GM12878 (cell line): ENCODE results near the gene AGAP3. TPM values are rescaled to one million over a fixed set of nuclear protein-coding genes. Genes with fewer than 3 reads are reported as not detected.
"Not testable (repeated sequence)": the region's sequence is repeated elsewhere in the genome, so short reads cannot be mapped to it uniquely, and the experiment has no call there.

Experiments
- ATAC-seq: fragments of 200-7000 bp; cut with Tn5 transposase; 3 replicates; pipeline ENCODE4 v1.9.1; 2020; ENCODE audit warnings: mild to moderate bottlenecking, moderate library complexity
- BruUV-seq: library from RNA; stranded (reverse); fragments of 400-500 nt; replicated peaks from 2 replicates; lab custom pipeline; 2021; lab: Mats Ljungman, UMichigan
- CTCF ChIA-PET: fragments of 300-600 bp; sonication (Branson Sonifier 250); formaldehyde crosslinking; extraction: SDS; loops from one replicate; lab custom pipeline; 2021; ENCODE audit warnings: inconsistent platforms; lab: Yijun Ruan, JAX
- POLR2A ChIA-PET: fragments of 350-600 bp; formaldehyde crosslinking; extraction: SDS; loops from one replicate; lab custom pipeline; 2021; ENCODE audit warnings: inconsistent platforms; lab: Charles Lee
- RAD21 ChIA-PET: fragments of 300-600 bp; sonication (Branson Sonifier 250); formaldehyde crosslinking; loops from one replicate; lab custom pipeline; 2023; ENCODE audit warnings: antibody characterized with exemption; ENCODE audit not compliant: unreplicated experiment; lab: Charles Lee
- SMC1A ChIA-PET: fragments of 300-600 bp; sonication (Branson Sonifier 250); formaldehyde crosslinking; loops from one replicate; lab custom pipeline; 2023; ENCODE audit not compliant: unreplicated experiment, uncharacterized antibody; lab: Charles Lee
- DNase-seq: peaks from one replicate; pipeline ENCODE4 v3.0.0-alpha.2; 2011; ENCODE audit warnings: low read depth, low spot score
- FAIRE-seq: peaks from 3 replicates; lab custom pipeline; 2011; peaks lifted over from hg19 to GRCh38; lab: Jason Lieb, UNC
- H2AFZ ChIP-seq: 2 replicates; pipeline ENCODE4 v1.6.0; 2011; ENCODE audit warnings: low read depth, low read length, control low read depth; ENCODE audit not compliant: control insufficient read depth
- H3K27ac ChIP-seq: 2 replicates; pipeline ENCODE4 v1.5.1; 2011; ENCODE audit warnings: control low read depth; ENCODE audit not compliant: control insufficient read depth, insufficient read depth
- H3K27me3 ChIP-seq, 2 experiments: replicated peaks in 1 of 2; 2 replicates each; pipeline versions ENCODE4 v1.6.0 to v1.6.1; 2011; ENCODE audit warnings: low read length in 1 of 2; ENCODE audit not compliant: control insufficient read depth in 2 of 2, insufficient read depth in 2 of 2
- H3K36me3 ChIP-seq, 2 experiments: 2 replicates each; pipeline ENCODE4 v1.5.1; 2011; ENCODE audit warnings: low read length in 1 of 2; ENCODE audit not compliant: control insufficient read depth in 2 of 2, insufficient read depth in 2 of 2
- H3K4me1 ChIP-seq: 2 replicates; pipeline ENCODE4 v1.6.1; 2011; ENCODE audit warnings: mild to moderate bottlenecking, low read length, moderate library complexity, mixed read lengths; ENCODE audit not compliant: control insufficient read depth, insufficient read depth
- H3K4me2 ChIP-seq: 2 replicates; pipeline ENCODE4 v1.6.0; 2011; ENCODE audit warnings: control low read depth; ENCODE audit not compliant: control insufficient read depth, insufficient read depth
- H3K4me3 ChIP-seq: fragments of 200-600 bp; sonication (generic); 2 replicates; pipeline ENCODE4 v1.5.1; 2016
- H3K79me2 ChIP-seq: 2 replicates; pipeline ENCODE4 v1.6.0; 2011; ENCODE audit warnings: low read length; ENCODE audit not compliant: control insufficient read depth, insufficient read depth
- H3K9ac ChIP-seq: 2 replicates; pipeline ENCODE4 v1.8.0; 2011; ENCODE audit warnings: low read length, control low read depth, mixed read lengths; ENCODE audit not compliant: control insufficient read depth, insufficient read depth
- H3K9me3 ChIP-seq: replicated peaks from 3 replicates; pipeline ENCODE4 v1.5.1; 2011; ENCODE audit warnings: mild to moderate bottlenecking, low read length; ENCODE audit not compliant: control insufficient read depth, insufficient read depth
- H4K20me1 ChIP-seq: 2 replicates; pipeline ENCODE4 v1.6.0; 2011; ENCODE audit not compliant: control insufficient read depth, insufficient read depth
- BHLHE40 ChIP-seq, 2 experiments: fragments of 450-650 bp in 1 of 2; IDR thresholded peaks; 2 replicates each; pipeline ENCODE4 v1.6.1; 2011 to 2017; ENCODE audit warnings: low read depth in 2 of 2, borderline replicate concordance in 1 of 2, improper control_type of control experiment in 1 of 2, low read length in 1 of 2, mild to moderate bottlenecking in 1 of 2
- EZH2 ChIP-seq: IDR thresholded peaks from 2 replicates; pipeline ENCODE4 v1.6.1; 2012; ENCODE audit warnings: low read depth, mild to moderate bottlenecking, control low read depth, inconsistent platforms, low read length, borderline replicate concordance; ENCODE audit not compliant: control insufficient read depth
- FOS ChIP-seq: IDR thresholded peaks from 3 replicates; pipeline ENCODE4 v1.6.1; 2011; ENCODE audit warnings: borderline replicate concordance; ENCODE audit not compliant: insufficient read length; ENCODE audit errors: extremely low read depth
- GATAD2B ChIP-seq: fragments of 450-650 bp; conservative IDR thresholded peaks from 2 replicates; pipeline ENCODE4 v1.6.1; 2017; ENCODE audit warnings: low read depth, mild to moderate bottlenecking, moderate library complexity
- HDGF ChIP-seq: fragments of 450-650 bp; IDR thresholded peaks from 2 replicates; pipeline ENCODE4 v1.6.1; 2016; ENCODE audit warnings: antibody characterized with exemption
- IRF4 ChIP-seq: IDR thresholded peaks from 2 replicates; pipeline ENCODE4 v1.6.1; 2011; ENCODE audit warnings: low read depth, low read length
- NR2C1 ChIP-seq: fragments of 450-650 bp; IDR thresholded peaks from 2 replicates; pipeline ENCODE4 v1.6.1; 2017; ENCODE audit warnings: antibody characterized with exemption, mild to moderate bottlenecking, moderate library complexity
- NR2F1 ChIP-seq: fragments of 450-650 bp; conservative IDR thresholded peaks from 2 replicates; pipeline ENCODE4 v1.6.1; 2017; ENCODE audit warnings: mild to moderate bottlenecking
- NRF1 ChIP-seq: conservative IDR thresholded peaks from 2 replicates; pipeline ENCODE4 v1.6.1; 2011; ENCODE audit warnings: mild to moderate bottlenecking, low read depth, low read length, improper control_type of control experiment
- RBBP5 ChIP-seq: fragments of 200-600 bp; sonication (generic); conservative IDR thresholded peaks from 2 replicates; pipeline ENCODE4 v1.6.1; 2016
- SMARCA5 ChIP-seq: fragments of 450-650 bp; IDR thresholded peaks from 2 replicates; pipeline ENCODE4 v1.6.1; 2017; ENCODE audit warnings: mild to moderate bottlenecking
- SPI1 ChIP-seq: IDR thresholded peaks from 2 replicates; pipeline ENCODE4 v1.6.1; 2011; ENCODE audit warnings: low read depth, mild to moderate bottlenecking, low read length, moderate library complexity, borderline replicate concordance; ENCODE audit not compliant: insufficient read depth
- SREBF2 ChIP-seq: IDR thresholded peaks from 2 replicates; pipeline ENCODE4 v1.6.1; 2012; ENCODE audit warnings: mild to moderate bottlenecking, low read length
- STAT3 ChIP-seq: IDR thresholded peaks from 2 replicates; pipeline ENCODE4 v1.6.1; 2011; ENCODE audit warnings: low read depth, low read length, improper control_type of control experiment
- ZNF207 ChIP-seq: fragments of 450-650 bp; IDR thresholded peaks from 2 replicates; pipeline ENCODE4 v1.6.1; 2014; ENCODE audit warnings: antibody characterized with exemption, mild to moderate bottlenecking, borderline replicate concordance
- WGBS: methylation state at CpG from one replicate; pipeline ENCODE4 v1.1.6; 2016; ENCODE audit warnings: low lambda C conversion rate; ENCODE audit not compliant: insufficient replicate concordance, insufficient coverage; ENCODE audit errors: missing lambda C conversion rate; 5-methylcytosine and 5-hydroxymethylcytosine counted together
- in situ Hi-C: fragments of 300-500 bp; cut with MboI; formaldehyde crosslinking; loops from 9 replicates; pipeline ENCODE4 v1.14.3; 2018; ENCODE audit warnings: mixed read lengths
- intact Hi-C: fragments of 100-400 bp; cut with micrococcal nuclease; formaldehyde crosslinking; loops from one replicate; pipeline ENCODE4 v1.14.2; 2022; ENCODE audit not compliant: unreplicated experiment
- polyA plus RNA-seq, 11 experiments: library from polyadenylated mRNA; depleted of rRNA in 4 of 11; unstranded in 6 of 11; stranded (reverse) in 5 of 11; fragments of >200 nt; fragmentation: Nextera tagmentation in 4 of 11; fragmentation: Illumina TruSeq in 1 of 11; extraction: Ambion mirVana in 4 of 11; extraction: Trizol in 1 of 11; gene quantifications; 1 replicate in 1 of 11; 2 replicates in 10 of 11; pipeline versions ENCODE4 v1.2.1 to v1.2.3, GENCODE V29; 2011 to 2016; ENCODE audit warnings: inconsistent platforms in 2 of 11, missing spikeins in 2 of 11, low read depth in 1 of 11
- total RNA-seq, 4 experiments: library from RNA; depleted of rRNA in 3 of 4; stranded (reverse); fragments of >200 nt in 3 of 4; fragmentation: Illumina TruSeq in 1 of 4; extraction: Trizol in 1 of 4; gene quantifications; 2 replicates each; pipeline versions ENCODE4 v1.2.1 to v1.2.3, GENCODE V29; 2013 to 2021
- TF ChIP-seq, protein P1 (sequence below): fragments of 150-350 bp; IDR thresholded peaks from 2 replicates; pipeline ENCODE4 v1.6.1; 2014; ENCODE audit warnings: mild to moderate bottlenecking, low read depth, low read length
- TF ChIP-seq, protein P2 (sequence below): fragments of 450-650 bp; IDR thresholded peaks from 2 replicates; pipeline ENCODE4 v1.6.1; 2017; ENCODE audit warnings: mild to moderate bottlenecking

AGAP3 gene
- total and polyA plus RNA-seq, 10 of the 15 experiments (the other 5 are each of a cell fraction or from before 2014, with no cell fraction given): 1.8 to 68.1 (median 15.7) TPM

DNA sequence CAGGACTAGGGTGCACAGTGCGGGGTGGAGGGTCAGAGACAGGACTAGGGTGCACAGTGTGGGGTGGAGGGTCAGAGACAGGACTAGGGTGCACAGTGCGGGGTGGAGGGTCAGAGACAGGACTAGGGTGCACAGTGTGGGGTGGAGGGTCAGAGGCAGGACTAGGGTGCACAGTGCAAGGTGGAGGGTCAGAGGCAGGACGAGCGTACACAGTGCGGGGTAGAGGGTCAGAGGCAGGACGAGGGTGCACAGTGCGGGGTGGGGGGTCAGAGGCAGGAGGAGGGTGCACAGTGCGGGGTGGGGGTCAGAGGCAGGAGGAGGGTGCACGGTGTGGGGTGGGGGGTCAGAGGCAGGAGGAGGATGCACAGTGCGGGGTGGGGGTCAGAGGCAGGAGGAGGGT is 42.8 kb upstream of the AGAP3 start:
- SMC1A ChIA-PET, H3K27ac ChIP-seq: not testable (repeated sequence)

DNA sequence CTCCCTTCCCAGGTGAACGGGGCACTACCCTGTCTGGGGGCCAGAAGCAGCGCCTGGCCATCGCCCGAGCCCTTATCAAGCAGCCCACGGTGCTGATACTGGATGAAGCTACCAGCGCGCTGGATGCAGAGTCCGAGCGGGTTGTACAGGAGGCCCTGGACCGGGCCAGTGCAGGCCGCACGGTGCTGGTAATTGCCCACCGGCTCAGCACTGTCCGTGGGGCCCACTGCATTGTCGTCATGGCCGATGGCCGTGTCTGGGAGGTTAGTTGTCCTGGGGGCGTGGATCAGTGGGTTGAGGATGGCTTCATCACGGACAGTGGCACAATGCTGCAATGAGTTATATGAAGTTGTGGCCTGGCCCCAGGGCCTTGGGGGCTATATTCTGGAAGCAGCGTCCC is 42.3 kb upstream of the AGAP3 start:
- no peak overlapping the region for H3K4me3 ChIP-seq
- FAIRE-seq (no peak), ATAC-seq (no peak), DNase-seq (no peak)
- no peak overlapping the region for H2AFZ ChIP-seq
- H3K4me1 ChIP-seq: no peaks in the 10 kb centered on the region
- no TSS peak for BruUV-seq
- no peaks in the 10 kb centered on the region for H3K9me3 ChIP-seq
- no peaks in the 10 kb centered on the region for H3K36me3 ChIP-seq
- H3K27me3 ChIP-seq: no peaks in the 10 kb centered on the region
- H3K27ac ChIP-seq: no peak overlapping the region
- no peak overlapping the region for H3K4me2 ChIP-seq
- WGBS: 95% methylated on average over 20 of the region's 20 CpGs
- POLR2A ChIA-PET: no interaction called here
- RAD21 ChIA-PET: no interaction called here
- in situ Hi-C loops (no loop called here), intact Hi-C loops (no loop called here)
- SMC1A ChIA-PET: no interaction called here
- H3K79me2 ChIP-seq: no peaks in the 10 kb centered on the region
- no peaks in the 10 kb centered on the region for H4K20me1 ChIP-seq
- CTCF ChIA-PET: no interaction called here
- no peak overlapping the region for H3K9ac ChIP-seq
- TF ChIP-seq NR2C1 (no peak), IRF4 (no peak), SREBF2 (no peak), EZH2 (no peak), FOS (no peak), BHLHE40 (IDR thresholded peaks at IDR 0.05; ENCODE audit: borderline replicate concordance in 1 of 2, low read depth in 2 of 2, low read length in 1 of 2) (no peak), STAT3 (no peak), SPI1 (no peak), GATAD2B (no peak), NR2F1 (no peak), NRF1 (no peak), ZNF207 (no peak), SMARCA5 (no peak), RBBP5 (no peak), HDGF (no peak)
- TF ChIP-seq, protein P1, sequence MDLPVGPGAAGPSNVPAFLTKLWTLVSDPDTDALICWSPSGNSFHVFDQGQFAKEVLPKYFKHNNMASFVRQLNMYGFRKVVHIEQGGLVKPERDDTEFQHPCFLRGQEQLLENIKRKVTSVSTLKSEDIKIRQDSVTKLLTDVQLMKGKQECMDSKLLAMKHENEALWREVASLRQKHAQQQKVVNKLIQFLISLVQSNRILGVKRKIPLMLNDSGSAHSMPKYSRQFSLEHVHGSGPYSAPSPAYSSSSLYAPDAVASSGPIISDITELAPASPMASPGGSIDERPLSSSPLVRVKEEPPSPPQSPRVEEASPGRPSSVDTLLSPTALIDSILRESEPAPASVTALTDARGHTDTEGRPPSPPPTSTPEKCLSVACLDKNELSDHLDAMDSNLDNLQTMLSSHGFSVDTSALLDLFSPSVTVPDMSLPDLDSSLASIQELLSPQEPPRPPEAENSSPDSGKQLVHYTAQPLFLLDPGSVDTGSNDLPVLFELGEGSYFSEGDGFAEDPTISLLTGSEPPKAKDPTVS: no peak
- TF ChIP-seq, protein P2, sequence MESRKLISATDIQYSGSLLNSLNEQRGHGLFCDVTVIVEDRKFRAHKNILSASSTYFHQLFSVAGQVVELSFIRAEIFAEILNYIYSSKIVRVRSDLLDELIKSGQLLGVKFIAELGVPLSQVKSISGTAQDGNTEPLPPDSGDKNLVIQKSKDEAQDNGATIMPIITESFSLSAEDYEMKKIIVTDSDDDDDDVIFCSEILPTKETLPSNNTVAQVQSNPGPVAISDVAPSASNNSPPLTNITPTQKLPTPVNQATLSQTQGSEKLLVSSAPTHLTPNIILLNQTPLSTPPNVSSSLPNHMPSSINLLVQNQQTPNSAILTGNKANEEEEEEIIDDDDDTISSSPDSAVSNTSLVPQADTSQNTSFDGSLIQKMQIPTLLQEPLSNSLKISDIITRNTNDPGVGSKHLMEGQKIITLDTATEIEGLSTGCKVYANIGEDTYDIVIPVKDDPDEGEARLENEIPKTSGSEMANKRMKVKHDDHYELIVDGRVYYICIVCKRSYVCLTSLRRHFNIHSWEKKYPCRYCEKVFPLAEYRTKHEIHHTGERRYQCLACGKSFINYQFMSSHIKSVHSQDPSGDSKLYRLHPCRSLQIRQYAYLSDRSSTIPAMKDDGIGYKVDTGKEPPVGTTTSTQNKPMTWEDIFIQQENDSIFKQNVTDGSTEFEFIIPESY: no peak

More for the DNA sequence above, 42.8 kb upstream of the AGAP3 start:
- H3K9me3 ChIP-seq, RAD21 ChIA-PET, H3K4me3 ChIP-seq, intact Hi-C loops, H4K20me1 ChIP-seq, POLR2A ChIA-PET, H3K27me3 ChIP-seq, DNase-seq, H3K4me1 ChIP-seq, H2AFZ ChIP-seq, in situ Hi-C loops, H3K36me3 ChIP-seq, H3K79me2 ChIP-seq, FAIRE-seq, H3K4me2 ChIP-seq, H3K9ac ChIP-seq, ATAC-seq, CTCF ChIA-PET, BruUV-seq: not testable (repeated sequence)
- WGBS: 82% methylated on average over 7 of the region's 10 CpGs
